ENCODE data around the gene ZNF576.
A peak's percentile ranks its signal among the peaks of the same experiment; 100 is the strongest.
"Not testable (repeated sequence)": the region's sequence is repeated elsewhere in the genome, so short reads cannot be mapped to it uniquely, and the experiment has no call there.

Gene ZNF576, protein sequence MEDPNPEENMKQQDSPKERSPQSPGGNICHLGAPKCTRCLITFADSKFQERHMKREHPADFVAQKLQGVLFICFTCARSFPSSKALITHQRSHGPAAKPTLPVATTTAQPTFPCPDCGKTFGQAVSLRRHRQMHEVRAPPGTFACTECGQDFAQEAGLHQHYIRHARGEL

DNA sequence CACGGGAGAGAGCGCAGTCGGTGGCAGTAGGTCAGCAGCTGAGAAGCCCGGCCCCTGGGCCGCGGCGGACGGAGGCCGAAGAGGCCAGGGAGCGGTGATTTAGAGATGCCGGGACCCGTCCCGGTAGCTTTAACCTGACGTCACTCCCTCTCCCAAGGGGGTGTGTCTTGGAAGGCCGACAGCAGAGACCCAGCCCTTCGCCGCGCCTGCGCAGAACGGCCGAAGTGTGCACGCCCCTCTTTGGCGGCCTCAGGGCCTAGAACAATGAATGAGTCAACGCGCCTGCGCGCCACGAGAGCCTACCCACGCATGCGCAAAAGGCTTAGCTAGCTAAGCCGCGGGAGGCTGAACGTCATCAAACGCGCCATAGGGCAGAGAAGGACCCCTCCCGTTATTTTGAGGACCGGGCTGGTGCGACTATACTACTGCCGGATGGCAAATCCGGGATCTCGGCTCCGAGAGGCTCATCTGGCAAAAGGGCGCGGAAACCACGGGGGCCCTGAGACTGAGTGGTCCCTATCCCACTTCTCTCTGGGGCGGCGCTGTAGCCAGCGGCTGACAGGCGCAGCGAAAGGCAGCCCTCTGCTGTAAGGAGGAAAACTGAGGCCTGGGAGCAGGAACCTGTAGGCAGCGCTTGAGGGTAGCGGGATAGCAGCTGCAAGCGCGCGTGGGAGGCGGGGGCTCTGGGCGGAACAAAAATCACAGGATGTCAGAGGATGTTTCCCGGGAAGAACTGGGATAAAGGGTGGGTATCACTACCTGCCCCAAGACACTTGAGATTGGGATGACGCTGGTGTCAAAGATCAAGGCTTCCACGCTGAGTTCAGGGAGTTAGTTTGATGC is at the start of gene ZNF576, which contains the start of gene IRGQ:
ZNF576 (plus strand) TSS at position 597 of the 843 bp plus-strand sequence. CDS start 514 bp downstream, outside the sequence.
IRGQ (minus strand) TSS at position 136 of the 843 bp plus-strand sequence. CDS start 796 bp downstream, outside the sequence.
- DNase-seq, result peak; percentile 99

DNA sequence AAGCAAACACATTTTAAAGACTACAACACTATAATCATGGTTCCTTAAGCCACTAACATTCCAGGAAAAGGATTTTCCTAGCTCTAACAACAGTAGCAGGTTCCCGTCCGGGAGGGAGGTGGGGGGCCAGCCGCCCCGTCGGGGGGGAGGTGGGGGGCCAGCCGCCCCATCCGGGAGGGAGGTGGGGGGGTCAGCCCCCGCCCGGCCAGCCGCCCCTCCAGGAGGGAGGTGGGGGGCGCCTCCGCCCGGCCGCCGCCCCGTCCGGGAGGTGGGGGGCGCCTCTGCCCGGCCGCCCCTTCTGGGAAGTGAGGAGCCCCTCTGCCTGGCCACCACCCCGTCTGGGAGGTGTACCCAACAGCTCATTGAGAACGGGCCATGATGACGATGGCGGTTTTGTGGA is 48.5 kb upstream of the ZNF576 start:
- DNase-seq, result not testable (repeated sequence)

DNA sequence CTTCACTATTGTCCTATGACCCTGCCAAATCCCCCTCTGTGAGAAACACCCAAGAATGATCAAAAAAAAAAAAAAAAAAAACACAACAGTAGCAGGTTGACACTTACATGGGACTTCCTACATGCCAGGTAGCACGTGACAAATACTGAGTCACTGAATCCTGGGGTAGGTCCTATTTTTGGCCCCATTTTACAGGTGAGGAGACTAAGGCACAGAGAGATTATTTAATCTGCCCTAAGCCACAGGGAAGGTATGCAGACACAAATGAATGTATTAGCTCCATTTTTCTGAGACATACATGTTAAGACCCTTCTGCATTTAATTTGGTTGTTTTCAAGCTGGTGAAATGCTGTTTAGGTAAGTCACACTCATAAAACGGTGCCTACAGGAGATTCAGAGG is 47.7 kb upstream of the ZNF576 start:
- no peak for DNase-seq

DNA sequence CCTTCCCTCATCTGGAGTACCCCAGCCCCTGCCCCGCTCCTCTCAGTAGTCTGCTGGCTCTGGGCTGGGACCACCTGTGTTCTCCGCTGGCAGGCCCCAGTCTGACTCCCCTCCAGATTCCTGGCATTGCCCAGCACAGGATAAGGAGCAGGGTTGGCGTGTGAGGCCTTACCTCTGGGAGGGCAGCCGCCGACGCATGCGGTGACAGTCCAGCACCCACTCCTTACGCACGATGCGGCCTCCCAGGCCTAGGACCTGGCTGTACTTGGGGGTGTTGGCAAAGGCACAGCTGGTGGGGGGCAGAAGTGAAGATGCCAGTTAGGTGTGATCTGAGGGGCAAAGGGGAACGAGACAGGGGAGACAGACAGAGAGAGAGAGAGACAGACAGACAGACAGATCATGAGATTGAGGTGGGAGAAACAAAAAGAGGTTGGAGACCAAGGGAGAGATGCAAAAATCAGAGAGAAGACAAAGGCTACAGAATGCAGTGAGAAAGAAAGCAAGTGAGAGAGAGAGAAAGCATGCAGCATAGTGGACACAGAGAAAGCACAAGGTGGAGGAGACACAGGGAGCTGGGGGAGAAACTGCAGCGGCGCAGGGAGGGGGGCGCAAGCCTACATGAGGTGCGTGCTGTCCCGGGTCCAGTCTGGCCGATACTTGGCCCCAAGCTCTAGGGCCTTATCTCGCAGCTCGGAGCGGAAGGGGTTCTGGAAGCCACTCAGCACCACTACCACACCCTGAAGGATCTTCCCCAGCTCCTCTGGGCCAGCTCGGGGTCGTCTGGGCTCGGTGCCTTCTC is 44.8 kb upstream of the ZNF576 start:
- no peak for DNase-seq

DNA sequence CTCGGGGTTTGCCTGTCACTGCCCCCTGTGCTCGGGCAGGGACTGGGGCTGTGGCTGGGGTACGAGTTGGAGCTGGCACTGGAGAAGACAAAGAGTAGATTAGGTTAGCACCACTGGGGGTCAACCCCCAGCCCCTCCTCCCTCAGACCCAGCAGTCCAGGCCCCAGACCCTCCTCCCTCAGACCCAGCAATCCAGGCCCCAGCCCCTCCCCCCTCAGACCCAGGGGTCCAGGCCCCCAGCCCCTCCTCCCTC is 44.3 kb upstream of the ZNF576 start:
- no peak for DNase-seq

DNA sequence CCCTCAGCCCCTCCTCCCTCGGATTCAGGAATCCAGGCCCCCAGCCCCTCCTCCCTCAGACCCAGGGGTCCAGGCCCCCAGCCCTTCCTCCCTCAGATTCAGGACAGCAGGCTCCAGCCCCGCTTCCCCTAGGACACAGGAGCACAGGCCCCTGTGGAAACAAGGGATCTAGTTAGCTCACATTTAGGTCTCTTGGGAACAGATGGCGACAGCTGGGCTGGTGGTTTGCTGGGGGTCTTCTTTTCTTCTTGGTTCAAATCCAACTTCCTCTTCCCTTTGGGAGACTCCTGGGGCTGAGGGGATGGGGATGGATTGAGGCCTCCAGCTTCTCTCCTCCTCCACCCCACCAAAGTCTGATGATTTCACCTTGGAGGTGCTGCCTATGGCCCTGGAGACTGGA is 43.8 kb upstream of the ZNF576 start:
- DNase-seq, result no peak

DNA sequence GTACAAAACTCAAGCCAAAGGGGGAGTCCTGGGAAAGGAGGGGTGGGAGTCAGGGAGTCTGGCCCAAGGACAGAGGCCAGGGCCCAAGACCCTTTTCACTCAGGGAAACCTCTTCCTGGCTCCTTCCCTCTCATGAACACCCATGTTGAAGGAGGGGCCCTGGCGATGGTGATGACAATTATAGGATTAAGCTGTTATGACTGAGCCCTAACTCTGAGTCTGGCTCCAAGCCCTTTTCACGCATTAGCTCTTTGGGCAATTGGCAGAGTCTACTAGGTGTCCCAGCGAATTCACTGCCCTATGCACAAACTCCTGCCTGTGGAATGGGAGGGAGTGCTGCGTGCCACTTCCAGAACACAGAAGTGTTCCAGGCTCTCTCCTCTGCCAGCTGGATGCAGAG is 42.7 kb upstream of the ZNF576 start:
- DNase-seq, result no peak

DNA sequence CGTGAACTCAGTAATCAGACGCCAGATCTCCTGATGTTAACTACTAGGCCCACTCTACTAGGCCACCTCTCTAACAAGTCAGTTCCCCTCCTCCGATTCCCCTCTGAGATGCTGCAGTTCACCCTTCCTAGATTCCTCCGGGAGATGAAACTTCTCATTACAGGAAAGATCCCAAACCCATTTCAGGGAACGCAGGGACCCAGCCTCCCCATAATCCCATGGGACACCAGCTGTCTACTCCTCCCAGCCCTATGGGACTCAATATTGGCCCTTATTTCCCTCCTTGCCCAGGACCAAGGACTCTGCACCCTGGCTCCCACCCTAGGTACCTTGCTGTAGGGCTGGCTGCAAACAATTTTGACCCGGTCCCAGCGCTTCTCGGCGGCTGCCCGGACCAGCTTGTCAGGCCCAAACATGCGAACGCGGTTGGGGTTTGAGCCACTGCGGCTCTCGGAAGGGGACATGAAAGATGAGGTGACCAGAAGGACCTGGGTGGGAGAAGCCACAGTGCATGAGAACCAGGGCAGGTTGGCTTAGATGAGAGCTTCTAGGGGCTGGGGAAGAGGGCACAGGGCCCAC is 42.0 kb upstream of the ZNF576 start:
- DNase-seq, result no peak

DNA sequence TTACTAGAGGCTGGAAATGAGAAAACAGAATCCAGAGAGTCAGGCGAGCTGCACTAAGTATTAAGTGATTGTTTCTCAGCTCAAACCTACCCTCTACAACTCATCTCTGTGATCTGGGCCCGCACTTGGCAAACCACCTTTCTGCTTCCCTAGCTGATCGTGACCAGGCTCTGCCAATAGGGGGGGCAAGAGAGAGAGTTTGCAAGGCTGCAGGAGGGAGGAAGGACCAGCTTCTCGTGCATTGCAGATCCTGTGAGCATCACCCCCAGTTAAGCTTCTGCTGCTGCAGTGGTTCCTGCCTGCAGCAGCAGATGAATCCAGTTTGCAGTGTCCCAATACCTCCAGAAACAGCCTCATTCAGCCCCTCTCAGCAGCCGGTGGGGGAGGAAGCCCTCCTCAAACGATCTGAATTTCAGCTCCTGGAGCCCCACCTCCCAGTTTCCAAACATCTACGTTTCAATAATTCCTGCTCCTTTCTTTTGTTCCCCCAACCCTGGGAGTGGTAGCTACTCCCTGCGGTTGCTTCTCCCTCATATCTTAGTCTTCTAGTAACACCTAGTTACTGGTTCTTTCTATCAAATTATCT is 41.1 kb upstream of the ZNF576 start:
- DNase-seq, result peak; percentile 26

DNA sequence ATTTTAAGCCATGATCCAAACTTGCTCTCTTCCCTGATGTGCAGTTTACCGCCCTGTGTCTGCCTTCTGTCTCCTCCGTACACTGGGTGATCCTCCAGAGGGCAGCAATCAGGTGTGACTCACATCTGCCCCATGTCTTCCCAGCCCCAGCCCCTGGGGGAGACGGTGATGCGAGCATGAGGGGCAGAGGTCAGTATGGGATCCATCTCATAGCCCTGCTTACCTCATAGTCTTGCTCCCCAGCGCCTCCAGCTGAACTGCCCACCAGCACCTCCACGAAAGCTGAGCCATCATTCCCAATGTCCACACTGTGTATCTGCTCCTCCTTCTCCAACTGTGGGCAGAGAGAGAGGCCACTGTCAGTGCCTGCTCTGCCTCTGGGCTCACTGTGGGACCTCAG is 35.7 kb upstream of the ZNF576 start:
- no peak for DNase-seq

DNA sequence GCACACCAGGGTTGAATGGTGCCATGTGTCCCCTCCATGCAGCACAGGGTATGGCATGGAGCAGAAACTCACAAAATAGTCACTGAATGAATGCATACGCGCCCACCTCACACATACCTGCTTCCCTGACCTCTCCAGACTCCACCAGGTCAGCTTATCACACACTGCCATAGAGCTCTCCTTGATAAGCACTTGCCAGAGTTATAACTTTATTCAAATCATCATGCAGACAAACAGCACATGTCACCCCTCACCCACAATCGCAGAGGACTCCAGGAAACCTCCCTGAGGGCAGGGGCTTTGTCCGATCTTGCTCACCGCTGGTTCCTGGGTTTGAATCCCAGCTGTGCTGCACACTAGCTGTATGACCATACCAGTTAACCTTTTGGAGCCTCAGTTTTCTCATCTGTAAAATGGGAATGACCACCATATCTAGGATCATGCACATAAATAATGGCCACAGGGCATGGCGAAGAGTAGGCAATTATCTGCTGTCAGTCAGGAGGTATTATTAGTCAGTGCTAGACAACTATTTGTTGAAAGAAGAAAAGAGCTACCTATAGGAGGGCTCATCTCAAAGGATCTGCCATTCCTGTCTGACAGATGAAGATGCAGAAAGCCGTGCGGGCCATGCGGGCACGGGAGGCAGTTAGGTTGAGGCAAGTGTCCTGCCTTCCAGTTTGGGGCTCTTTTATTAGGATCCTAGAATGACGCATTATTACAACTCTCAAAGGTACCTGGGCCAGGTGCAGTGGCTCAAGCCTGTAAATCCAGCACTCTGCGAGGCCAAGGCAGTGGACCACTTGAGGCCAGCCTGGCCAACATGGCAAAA is 35.0 kb upstream of the ZNF576 start:
- no peak for DNase-seq

DNA sequence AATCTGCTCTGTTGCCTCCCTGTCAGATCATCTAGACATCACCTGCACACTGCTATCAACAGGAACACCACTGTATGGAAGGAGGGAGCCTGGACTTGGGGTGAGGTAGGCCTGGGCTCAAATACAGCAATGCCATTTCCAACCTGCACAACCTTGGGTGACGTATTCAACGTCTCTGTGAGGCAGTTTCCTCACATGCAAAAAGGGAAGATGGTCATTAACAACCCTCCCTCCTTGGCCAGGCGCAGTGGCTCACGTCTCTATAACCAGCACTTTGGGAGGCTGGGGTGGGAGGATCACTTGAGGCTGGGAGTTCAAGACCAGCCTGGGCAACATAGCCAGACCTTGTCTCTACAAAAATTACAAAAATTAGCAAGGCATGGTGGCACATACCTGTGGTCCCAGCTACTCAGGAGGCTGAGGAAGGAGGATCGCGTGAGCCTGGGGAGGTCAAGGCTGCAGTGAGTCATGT is 34.1 kb upstream of the ZNF576 start:
- DNase-seq, result no peak

DNA sequence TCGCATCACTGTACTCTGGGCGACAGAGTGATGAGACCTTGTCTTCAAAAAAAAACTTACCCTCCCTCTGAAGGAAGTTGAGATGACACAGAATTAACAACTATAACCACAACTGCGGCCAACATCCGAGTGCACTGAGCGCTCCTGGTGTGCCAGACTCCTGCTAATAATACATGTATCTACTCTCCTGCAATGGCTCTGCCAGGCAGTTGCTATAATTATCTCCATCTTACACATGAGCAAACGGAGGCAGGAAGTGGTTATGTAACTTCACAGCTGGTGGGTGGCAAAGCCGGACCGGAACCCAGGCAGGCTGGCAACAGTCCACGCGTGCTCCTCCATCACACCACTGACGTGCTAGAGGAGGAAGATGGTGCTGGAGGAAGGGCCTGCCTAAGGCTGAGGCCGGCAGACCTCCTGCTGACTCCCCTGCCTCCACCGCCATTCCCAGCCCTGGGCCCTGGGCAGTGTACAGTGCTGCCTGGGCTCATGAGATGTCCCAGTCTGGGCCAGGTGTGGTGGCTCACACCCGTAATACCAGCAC is 33.6 kb upstream of the ZNF576 start:
- DNase-seq, result peak; percentile 61

DNA sequence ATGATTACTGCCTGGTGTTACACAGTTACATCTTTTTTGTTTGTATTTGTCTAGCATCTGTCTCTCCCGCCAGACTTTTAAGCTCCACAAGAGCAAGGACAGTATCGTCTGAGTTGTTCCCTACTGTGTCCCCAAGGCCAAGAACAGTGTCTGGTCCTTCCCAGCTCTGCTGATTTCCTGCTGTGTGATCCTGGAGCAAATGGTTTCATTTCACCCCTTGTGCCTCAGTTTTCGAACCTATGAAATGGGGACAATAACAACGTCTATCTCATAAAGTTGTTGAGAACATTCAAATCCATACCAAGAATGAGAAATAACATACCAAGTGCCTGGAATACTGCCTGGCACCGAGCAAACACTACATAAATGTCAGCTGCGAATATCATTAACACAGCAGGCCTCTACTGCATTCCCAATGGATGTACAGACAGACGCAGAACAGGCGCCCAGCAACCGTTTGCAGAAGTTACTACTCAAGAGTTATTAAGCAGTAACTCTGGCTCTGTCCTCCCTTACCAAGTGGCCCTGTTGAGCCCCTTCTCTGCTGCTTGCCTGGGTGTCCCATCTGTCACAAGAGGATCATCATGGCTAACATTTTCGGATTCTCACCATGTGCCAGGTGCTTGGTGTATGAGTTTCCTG is 32.5 kb upstream of the ZNF576 start:
- DNase-seq, result no peak

DNA sequence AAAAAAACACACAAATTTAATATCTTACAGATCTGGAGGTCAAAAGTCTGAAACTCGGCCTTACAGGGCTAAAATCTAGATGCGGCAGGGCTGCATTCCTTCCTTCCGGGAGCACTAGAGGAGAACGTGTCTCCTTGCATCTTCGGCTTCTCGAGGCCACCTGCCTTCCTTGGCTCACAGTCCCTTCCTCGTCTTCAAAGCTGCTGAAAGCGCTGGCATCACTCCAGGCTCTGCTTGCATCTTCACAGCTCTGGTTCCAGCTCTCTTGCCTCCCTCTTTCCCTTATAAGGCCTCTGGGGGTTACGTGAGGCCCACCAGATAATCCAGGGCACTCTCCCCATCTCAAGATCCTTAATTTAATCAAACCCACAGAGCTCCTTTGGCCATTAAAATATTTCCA is 31.6 kb upstream of the ZNF576 start:
- DNase-seq, result no peak

DNA sequence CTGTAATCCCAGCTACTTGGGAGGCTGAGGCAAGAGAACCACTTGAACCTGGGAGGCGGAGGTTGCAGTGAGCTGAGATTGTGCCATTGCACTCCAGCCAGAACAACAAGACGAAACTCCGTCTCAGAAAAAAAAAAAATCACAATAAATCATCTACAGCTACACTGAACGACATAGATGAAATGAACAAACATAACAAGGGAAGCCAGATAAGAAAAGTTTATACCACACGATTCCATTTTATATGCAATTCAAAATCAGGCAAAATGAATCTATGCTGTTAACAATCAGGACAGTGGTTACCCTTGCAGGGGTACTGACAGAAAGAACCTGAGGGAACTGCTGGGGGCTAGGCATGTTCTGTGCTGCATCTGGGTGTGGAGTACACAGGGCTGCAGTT is 26.7 kb upstream of the ZNF576 start:
- no peak for DNase-seq

DNA sequence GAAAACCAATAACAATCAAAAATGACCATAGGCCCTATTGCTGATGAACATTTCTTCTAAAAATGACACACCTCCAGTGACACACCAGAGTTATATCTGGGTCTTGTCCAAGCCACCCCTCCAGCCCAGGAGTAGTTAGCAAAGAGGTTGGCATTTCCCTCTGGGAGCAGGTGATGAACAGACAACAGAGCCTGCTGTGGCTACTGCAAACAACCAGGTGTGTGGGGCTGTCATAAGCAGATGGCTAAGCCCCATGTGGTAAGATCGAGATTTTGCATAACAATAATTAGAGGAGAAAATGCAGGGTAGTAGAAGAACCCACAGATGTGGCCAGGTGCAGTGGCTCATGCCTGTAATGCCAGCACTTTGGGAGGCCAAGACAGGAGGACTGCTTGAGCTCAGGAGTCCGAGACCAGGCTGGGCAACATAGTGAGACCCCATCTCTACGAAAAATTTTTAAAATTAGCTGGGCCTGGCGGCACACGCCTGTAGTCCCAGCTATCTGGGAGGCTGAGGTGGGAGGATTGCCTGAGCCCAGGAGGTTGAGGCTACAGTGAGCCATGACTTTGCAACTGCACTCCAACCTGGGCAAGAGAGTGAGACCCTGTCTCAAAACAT is 26.1 kb upstream of the ZNF576 start:
- peak; percentile 86 for DNase-seq

DNA sequence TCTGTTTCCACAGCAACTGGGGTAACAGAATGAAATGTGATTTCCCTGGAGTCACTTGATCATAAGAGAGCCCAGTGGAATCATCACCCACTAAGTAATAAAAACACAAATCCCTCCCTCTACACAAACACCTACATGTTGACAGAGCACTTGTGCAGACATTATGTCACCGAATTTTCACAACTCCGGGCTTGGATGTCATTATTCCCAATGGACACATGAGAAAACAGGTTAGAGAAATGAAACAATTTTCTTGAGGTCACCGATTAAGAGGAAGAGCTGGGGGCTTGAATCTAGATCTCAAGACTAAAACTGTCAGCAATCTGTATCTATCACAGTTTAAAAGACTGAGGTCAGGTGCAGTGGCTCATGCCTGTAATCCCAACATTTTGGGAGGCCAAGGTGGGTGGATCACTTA is 24.2 kb upstream of the ZNF576 start:
- peak; percentile 85 for DNase-seq

DNA sequence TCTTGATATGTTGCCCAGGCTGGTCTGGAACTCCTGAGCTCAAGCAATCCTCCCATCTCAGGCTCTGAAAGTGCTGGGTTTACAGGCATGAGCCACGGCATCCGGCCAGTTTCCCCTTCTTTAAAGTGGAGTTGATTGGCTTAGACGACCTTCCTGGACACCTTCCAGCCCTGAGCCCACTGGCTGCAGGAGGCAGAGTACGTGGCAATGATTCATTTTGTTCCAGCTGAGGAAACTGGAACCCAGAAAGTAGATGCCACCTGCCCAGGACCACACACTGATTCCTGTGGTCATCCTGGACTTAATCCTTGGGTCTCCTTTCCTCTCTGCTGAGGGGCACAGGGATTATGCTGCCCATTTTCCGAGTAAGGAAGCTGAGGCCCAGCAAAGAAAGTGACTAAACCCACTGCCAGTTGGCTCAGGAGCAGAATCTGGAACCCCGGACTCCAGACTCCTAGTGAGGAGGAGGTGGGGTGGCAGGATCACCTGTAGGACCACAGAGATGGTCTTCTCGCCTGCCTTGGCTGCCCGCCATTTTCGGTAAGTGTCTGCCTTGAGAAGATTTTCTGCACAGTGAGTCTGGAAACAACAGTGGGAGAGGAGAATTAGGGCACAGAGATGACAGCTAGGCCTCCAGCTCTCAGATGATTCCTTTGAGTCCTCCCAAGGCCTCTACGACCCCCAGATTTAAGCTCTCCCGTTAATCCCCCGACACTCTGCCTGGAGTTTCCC is 21.8 kb upstream of the ZNF576 start:
- no peak for DNase-seq

Measured in NCI-H774 (cell line).